Progenitor cell of endocrine pancreas (in vitro differentiated cells): ENCODE data around the gene FBXL7. TPM values are rescaled to one million over a fixed set of nuclear protein-coding genes. Genes with fewer than 3 reads are reported as not detected.

ENCODE experiments used
- DNase-seq: peaks from one replicate; pipeline ENCODE4 v3.0.0; 2021; ENCODE audit warnings: low spot score; ENCODE audit not compliant: unreplicated experiment
- H3K27ac Mint-ChIP-seq: 2 replicates; pipeline ENCODE4 v1.8.0; 2021; ENCODE audit warnings: mild to moderate bottlenecking, moderate library complexity, mixed read lengths
- H3K27me3 Mint-ChIP-seq: 2 replicates; pipeline ENCODE4 v1.8.0; 2021; ENCODE audit warnings: mixed read lengths
- H3K36me3 Mint-ChIP-seq: 2 replicates; pipeline ENCODE4 v1.8.0; 2022; ENCODE audit warnings: mixed read lengths; ENCODE audit not compliant: insufficient read depth
- H3K4me1 Mint-ChIP-seq: 2 replicates; pipeline ENCODE4 v1.8.0; 2021; ENCODE audit warnings: low read depth, mixed read lengths
- H3K4me3 Mint-ChIP-seq: 2 replicates; pipeline ENCODE4 v1.8.0; 2021; ENCODE audit warnings: low read depth, mild to moderate bottlenecking, moderate library complexity, mixed read lengths
- H3K9me3 Mint-ChIP-seq: 2 replicates; pipeline ENCODE4 v1.8.0; 2021; ENCODE audit warnings: low read depth, mixed read lengths
- total RNA-seq: library from RNA; stranded (reverse); gene quantifications from 2 replicates; pipeline ENCODE4 v1.2.1, GENCODE V29; 2021
- TF ChIP-seq, protein P1 (sequence below): fragments of 200-600 bp; sonication (generic); IDR thresholded peaks from one replicate; pipeline ENCODE4 v1.5.0; 2021; ENCODE audit warnings: antibody characterized with exemption, mild to moderate bottlenecking; ENCODE audit not compliant: unreplicated experiment

FBXL7 gene
- total RNA-seq, 1 donor from 2014 or later, result 15.4 TPM

GRCh38 chr5:15575666-15576065, 75.7 kb downstream of the FBXL7 start:
- H3K4me1 Mint-ChIP-seq, result peaks cover 19% of the 10 kb centered on the region
- no peak for DNase-seq
- no peaks in the 10 kb centered on the region for H3K9me3 Mint-ChIP-seq
- H3K27ac Mint-ChIP-seq, result peak overlapping the region; percentile 71
- peaks cover 1% of the 10 kb centered on the region for H3K36me3 Mint-ChIP-seq
- H3K4me3 Mint-ChIP-seq, result no peak overlapping the region
- H3K27me3 Mint-ChIP-seq, result no peaks in the 10 kb centered on the region
- TF ChIP-seq, protein P1, sequence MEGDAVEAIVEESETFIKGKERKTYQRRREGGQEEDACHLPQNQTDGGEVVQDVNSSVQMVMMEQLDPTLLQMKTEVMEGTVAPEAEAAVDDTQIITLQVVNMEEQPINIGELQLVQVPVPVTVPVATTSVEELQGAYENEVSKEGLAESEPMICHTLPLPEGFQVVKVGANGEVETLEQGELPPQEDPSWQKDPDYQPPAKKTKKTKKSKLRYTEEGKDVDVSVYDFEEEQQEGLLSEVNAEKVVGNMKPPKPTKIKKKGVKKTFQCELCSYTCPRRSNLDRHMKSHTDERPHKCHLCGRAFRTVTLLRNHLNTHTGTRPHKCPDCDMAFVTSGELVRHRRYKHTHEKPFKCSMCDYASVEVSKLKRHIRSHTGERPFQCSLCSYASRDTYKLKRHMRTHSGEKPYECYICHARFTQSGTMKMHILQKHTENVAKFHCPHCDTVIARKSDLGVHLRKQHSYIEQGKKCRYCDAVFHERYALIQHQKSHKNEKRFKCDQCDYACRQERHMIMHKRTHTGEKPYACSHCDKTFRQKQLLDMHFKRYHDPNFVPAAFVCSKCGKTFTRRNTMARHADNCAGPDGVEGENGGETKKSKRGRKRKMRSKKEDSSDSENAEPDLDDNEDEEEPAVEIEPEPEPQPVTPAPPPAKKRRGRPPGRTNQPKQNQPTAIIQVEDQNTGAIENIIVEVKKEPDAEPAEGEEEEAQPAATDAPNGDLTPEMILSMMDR, result no peak

DNA sequence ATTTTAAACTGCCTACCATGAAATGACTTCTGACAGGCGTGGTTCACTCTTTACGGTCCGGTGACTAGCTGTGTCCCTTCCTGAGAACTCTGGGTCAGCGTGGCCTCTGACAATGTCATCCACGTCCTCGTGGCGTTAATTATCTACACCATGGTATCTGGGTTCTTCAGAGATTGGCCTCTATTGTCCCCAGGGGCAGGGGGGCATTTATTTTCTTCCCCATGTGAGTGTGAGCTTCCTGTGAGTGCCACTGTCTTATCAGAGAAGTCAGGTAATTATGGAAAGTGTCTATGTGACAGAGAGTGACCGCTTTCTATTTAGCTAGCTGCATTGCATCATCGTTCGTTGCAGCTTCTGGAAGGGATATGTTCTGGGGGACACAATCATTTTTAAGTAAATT, 77.2 kb downstream of the FBXL7 start:
- Mint-ChIP-seq H3K9me3 (no peaks in the 10 kb centered on the region), H3K27me3 (no peaks in the 10 kb centered on the region), H3K36me3 (peaks cover 4% of the 10 kb centered on the region), H3K27ac (no peak overlapping the region), H3K4me1 (peaks cover 12% of the 10 kb centered on the region), H3K4me3 (no peak overlapping the region)
- no peak for DNase-seq
- TF ChIP-seq, protein P1, result no peak

- no peaks in the 10 kb centered on the region for H3K27me3 Mint-ChIP-seq
- H3K4me1 Mint-ChIP-seq, result peaks cover 12% of the 10 kb centered on the region
- peaks cover 9% of the 10 kb centered on the region for H3K36me3 Mint-ChIP-seq
- DNase-seq, result no peak
- TF ChIP-seq, protein P1, result no peak
- H3K27ac Mint-ChIP-seq, result no peak overlapping the region
- H3K9me3 Mint-ChIP-seq, result peaks cover 2% of the 10 kb centered on the region
- H3K4me3 Mint-ChIP-seq, result no peak overlapping the region
Observed at GRCh38 chr5:15577831-15578230, 77.9 kb downstream of the FBXL7 start.

- H3K36me3 Mint-ChIP-seq, result peaks cover 15% of the 10 kb centered on the region
- TF ChIP-seq, protein P1, result no peak
- H3K27me3 Mint-ChIP-seq, result no peaks in the 10 kb centered on the region
- no peak overlapping the region for H3K27ac Mint-ChIP-seq
- H3K4me1 Mint-ChIP-seq, result peaks cover 10% of the 10 kb centered on the region
- no peak overlapping the region for H3K4me3 Mint-ChIP-seq
- DNase-seq, result no peak
- H3K9me3 Mint-ChIP-seq, result peaks cover 12% of the 10 kb centered on the region
Observed at GRCh38 chr5:15579193-15579990, 79.4 kb downstream of the FBXL7 start.

GRCh38 chr5:15584528-15584927, 84.5 kb downstream of the FBXL7 start:
- Mint-ChIP-seq H3K9me3 (peaks cover 15% of the 10 kb centered on the region), H3K36me3 (peaks cover 20% of the 10 kb centered on the region), H3K4me3 (no peak overlapping the region), H3K27me3 (no peaks in the 10 kb centered on the region), H3K27ac (no peak overlapping the region), H3K4me1 (peaks cover 11% of the 10 kb centered on the region)
- DNase-seq, result no peak
- TF ChIP-seq, protein P1, result no peak
